NOMO-1 treated with dmso at 0.1 percent for 144 hours (cell line): ENCODE measurements around the gene DIP2C.
"Not testable (repeated sequence)": the region's sequence is repeated elsewhere in the genome, so short reads cannot be mapped to it uniquely, and the experiment has no call there.

Source experiments
- DNase-seq: peaks from one replicate; lab custom pipeline; 2025; ENCODE audit not compliant: unreplicated experiment; lab: John Stamatoyannopoulos, UW

DIP2C gene

DNA sequence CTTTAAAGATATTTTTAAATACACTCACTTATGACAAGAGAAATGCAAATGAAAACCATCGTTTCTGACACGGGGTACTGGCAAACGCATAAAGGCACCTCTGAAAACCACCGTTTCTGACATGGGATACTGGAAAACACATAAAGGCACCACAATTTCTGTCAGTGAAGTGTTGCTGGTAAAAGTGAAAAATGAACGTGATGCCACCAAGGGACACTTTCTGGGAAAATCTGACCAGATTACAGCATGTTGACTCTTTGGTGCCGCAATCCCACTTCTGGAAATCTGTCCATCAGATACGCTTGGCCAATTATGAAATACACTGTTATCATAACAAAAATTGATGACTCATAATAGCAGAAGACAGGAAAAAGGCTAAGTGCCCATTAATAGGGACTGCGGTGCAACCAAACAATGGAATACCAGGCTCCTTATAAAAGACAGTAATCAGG is 422.5 kb downstream of the DIP2C start:
- no peak for DNase-seq

DNA sequence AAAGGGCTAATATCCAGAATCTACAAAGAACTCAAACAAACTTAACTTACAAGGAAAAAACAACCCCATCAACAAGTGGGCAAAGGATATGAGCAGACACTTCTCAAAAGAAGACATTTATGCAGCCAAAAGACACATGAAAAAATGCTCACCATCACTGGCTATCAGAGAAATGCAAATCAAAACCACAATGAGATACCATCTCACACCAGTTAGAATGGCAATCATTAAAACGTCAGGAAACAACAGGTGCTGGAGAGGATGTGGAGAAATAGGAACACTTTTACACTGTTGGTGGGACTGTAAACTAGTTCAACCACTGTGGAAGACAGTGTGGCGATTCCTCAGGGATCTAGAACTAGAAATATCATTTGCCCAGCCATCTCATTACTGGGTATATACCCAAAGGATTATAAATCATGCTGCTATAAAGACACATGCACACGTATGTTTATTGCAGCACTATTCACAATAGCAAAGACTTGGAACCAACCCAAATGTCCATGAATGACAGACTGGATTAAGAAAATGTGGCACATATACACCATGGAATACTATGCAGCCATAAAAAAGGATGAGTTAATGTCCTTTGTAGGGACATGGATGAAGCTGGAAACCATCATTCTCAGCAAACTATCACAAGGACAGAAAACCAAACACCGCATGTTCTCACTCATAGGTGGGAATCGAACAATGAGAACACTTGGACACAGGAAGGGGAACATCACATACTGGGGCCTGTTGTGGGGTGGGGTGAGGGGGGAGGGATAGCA is 423.5 kb downstream of the DIP2C start:
- DNase-seq: not testable (repeated sequence)

DNA sequence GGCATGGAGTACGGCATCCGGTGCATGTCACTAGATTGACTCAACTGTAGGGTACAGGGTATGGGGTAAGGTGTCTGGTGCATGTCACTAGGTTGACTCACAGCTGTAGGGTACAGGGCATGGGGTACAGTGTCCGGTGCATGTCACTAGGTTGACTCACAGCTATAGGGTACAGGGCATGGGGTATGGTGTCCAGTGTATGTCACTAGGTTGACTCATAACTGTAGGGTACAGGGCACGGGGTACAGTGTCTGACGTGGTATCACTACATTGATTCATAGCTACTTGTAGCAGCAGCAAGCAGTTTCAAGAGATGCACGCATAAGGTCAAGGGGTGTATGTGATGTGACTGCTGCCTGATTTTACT is 424.4 kb downstream of the DIP2C start:
- DNase-seq: not testable (repeated sequence)

DNA sequence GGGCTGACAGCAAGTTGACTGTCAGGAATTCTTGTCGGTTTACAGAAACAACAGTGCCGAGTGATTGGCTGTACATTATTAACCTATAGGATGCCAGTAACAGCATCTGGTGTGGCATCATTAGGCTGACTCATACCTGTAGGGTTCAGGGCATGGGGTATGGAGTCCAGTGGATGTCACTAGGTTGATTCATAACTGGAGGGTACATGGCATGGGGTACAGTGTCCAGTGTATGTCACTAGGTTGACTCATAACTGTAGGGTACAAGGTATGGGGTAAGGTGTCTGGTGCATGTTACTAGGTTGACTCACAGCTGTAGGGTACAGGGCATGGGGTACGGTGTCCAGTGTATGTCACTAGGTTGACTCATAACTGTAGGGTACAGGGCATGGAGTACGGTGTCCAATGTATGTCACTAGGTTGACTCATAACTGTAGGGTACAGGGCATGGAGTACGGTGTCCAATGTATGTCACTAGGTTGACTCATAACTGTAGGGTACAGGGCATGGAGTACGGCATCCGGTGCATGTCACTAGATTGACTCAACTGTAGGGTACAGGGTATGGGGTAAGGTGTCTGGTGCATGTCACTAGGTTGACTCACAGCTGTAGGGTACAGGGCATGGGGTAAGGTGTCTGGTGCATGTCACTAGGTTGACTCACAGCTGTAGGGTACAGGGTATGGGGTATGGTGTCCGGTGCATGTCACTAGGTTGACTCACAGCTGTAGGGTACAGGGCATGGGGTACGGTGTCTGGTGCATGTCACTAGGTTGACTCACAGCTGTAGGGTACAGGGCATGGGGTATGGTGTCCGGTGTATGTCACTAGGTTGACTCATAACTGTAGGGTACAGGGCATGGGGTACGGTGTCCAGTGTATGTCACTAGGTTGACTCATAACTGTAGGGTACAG is 425.1 kb downstream of the DIP2C start:
- not testable (repeated sequence) for DNase-seq

DNA sequence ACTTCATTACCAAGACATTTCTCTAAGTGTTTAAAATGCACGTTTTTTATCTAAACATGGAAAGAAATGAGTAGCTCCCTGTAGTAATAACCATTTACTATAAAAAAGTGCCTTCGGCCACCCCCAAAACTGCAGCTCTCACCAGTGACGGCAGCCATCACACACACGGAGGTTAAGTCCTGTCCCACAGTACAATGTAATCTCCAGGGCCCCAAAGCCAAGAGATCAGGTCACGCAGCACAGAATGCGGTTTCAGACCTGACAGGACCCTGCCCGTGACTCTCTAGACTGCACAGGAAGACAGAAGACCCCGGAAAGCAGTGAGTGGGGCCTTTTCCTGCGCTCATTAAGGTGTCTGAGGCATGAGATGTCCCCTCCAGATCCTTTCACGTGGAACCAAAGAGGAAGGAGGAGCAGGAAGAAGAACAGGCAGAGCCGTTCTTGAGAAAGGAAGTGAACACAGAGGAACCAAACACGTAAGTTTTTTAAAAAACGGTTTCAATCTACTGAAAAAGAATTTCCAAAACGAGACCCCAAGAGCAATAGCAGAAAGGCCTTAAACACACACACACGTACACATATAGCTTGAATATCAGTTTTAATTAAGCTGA is 428.5 kb downstream of the DIP2C start:
- no peak for DNase-seq

DNA sequence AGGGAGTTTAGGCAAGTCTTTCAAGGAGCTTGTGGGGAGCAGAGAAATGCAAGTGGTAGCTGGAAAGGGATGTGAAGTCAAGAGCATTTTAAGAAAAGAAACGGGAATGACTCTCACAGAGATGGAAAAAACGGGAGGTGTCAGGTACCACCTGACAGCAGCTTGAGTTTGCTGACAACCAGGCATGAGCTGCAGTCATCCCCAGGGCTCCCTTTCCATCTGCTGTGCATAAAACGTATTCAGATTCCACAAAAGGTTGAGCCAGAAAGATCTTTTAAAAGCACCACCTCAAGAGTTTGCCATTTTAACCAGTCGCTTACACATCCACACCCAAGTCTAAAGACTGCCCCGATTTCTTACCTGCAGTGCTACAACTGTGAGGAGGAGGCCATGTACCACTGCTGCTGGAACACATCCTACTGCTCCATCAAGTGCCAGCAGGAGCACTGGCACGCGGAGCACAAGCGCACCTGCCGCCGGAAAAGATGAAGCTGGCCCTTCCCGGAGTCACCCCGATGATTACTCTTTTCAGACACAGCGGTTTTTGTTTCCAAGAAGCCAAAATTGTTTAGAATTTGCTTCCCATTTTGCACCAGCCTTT is 437.4 kb downstream of the DIP2C start:
- DNase-seq: no peak

DNA sequence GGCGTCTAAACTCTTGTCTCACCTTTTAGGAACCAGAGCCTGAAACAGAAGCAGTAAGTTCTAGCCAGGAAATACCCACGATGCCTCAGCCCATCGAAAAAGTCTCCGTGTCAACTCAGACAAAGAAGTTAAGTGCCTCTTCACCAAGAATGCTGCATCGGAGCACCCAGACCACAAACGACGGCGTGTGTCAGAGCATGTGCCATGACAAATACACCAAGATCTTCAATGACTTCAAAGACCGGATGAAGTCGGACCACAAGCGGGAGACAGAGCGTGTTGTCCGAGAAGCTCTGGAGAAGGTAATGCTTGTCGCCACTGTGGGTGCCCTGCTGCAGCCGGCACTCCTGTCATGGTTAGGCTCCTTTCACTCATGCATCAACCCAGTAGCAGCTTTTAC is 441.2 kb downstream of the DIP2C start:
- no peak for DNase-seq

DNA sequence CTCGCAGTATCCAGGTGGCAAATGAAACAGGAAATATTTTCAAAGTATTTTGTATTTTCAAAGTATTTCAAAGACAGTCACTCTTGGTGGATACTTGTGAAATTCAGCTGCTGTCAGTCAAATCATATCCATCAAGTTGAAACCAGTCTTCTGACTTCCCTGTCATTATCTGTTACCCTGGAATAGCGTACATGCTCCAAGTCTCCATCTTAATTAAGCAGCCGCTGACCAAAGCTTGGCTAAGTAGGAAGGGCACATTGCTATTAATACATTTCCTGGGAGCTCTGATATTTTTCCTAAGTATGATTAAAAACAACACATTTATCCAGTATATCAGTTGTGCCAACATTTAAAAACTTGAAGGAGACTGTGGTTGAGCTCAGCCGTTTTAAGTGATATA is 442.0 kb downstream of the DIP2C start:
- no peak for DNase-seq

DNA sequence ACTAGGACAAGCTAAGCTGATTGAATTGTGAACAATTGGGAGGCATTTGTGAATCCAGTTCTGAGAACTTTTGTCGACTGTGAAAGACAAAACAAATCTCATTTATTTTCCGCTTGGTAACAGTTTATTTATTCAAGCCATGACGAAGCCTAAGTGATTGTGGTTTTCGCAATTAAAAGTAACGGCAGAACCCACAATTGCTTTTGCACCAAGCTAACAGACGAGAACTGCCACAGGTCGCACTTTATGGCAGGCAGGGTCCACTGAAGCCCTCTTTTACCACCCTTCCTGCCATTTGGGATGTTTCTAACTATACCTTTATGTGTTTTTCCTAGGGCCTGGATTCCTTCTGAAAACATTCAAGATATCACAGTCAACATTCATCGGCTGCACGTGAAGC is 443.0 kb downstream of the DIP2C start:
- DNase-seq: no peak

DNA sequence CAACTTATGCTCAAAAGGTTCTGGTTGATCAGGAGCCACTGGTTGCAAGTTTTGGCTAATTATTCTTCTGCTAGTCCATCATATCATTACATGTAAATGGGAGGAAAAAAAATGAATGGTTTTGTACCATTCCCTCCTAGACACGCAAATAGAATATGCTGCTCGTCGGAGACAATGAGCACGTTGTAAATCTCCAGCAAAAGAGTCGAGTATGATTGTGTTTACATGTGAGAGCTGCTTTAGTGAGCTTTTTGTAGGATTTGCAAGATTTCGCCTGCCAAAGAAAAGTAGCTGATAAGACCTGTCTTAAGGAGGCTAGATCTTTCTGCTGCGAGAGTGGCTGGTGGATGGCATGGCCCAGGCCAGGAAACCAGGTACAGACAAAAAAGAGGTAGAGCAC is 445.2 kb downstream of the DIP2C start:
- DNase-seq: no peak

DNA sequence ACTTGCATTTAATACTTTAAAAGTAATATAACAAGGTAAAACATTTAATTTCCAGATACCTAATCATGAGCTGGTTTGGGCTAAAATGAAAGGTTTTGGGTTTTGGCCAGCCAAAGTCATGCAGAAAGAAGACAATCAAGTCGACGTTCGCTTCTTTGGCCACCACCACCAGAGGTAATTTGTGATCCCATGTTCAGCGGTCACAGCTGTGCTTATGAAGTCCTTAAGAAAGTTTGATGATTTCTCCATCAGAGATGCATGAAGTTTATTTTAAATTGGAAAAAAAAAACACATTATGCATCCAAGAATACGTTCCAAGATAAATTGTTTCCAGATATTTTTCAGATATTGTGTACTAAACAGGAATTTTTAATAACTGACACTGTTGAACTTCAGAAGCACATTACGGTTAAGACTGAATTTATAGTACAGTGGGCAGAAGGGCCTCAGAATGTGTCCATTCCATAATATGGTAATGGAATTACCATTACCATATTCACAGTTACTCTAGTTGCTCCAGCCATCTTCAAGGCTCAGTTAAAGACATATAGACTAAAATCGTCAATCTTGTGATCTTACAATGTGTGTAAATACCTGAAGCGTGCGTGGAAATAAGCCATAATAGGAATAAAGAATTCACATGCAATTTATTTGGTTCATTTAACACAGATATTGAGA is 447.4 kb downstream of the DIP2C start:
- no peak for DNase-seq

DNA sequence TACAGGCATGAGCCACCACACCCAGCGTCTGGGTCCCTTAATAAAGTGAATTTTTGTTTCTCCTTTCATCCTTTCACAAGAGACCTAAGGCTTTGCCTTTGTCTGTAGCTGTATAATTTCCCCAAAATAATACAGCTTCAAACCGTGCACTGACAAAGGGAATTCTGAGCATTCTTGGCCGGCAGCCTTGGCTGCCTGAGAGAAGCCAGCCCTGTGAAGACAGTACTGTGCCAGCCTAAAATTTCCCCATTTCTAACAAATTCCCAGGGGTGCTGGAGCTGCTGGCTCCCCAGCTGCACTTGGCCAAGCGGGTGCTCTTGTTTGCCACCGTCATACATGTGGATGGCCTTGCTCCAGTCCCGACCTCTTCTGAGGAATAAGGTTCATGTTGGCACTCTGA is 448.0 kb downstream of the DIP2C start:
- DNase-seq: no peak

DNA sequence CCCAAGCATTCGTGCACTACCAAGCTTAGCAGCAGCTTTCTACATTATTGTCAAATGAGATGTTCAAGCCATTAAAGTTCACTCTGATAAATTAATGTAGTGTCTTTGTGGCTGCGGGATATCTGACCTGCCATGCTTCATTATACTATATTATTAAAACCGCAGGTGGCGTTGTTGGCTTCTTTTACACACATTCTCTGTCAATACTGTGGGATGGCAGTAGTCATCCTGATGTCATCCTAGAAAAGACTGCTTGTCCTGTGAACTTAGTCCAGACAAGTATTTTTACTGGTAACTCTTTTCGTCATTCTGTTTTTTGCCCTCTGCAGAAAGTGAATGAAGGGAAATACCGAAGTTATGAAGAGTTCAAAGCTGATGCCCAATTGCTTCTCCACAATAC is 450.4 kb downstream of the DIP2C start:
- no peak for DNase-seq

DNA sequence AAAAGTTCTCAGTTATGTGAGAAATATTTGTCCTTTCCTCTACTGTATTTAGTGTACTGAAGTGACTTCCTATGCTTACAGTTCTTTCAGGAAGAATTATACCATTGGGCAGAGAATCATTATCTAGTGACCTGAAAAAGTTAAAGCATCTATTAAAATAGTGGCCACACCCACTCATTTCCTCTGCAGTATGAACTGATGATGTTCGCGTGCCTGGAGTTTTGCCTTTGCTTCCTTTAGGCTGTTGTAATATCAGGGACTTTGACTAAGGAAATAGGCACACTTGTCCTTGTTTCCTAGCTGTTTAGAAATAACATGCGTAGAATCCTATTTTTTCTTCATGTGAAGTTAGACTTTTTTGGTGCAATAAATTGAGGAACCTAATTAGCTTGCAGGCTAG is 453.6 kb downstream of the DIP2C start:
- DNase-seq: no peak

DNA sequence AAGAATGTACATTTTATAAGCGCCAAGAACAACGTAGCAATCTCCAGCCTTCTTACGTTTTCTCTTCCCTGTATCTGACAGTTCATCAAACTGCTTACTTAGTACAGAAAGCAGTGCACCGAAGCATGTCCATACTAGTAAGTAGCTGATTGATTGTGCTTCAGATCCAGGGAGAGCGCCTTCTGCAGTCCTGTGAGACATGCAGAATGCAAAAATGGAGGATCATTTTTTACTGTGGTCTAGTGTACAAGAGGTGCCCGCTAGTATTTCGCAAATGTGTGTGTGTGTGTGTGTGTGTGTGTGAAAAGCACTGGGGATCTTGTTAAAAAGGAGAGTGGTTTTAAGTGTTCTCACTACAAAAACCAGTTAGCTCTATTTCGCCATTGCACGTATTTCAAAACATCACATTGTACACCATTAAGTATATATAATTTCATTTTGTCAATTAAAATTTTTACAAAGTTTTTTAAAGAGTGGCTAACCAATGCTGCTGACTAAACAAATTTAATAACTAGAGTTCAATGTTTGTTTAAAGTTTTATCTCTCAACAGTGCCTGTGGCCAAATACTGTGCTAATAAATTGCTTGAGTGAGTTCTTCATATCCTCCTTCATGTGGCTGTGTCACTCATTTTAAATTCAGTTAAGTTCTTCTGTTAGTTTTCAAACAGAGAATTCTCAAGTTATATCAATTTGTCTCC is 454.6 kb downstream of the DIP2C start:
- no peak for DNase-seq

DNA sequence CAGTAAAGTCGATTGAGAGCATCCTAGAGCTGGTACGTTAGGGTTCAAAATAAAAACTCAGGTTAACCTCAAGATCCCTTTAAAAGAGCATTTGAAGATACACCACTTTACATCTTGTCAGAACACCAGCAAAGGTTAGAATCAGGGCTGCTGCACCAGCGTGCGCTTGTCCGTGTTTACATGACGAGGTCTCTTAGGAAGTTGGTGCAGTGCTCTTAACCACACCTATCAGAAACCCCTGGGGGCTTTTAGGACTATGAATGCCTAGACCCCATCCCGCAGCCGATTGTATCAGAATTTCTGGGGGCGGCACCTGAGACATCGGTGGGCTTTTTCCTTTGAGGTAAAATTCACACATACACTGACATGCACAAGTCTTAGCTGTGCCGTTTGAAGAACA is 456.6 kb downstream of the DIP2C start:
- DNase-seq: no peak

DNA sequence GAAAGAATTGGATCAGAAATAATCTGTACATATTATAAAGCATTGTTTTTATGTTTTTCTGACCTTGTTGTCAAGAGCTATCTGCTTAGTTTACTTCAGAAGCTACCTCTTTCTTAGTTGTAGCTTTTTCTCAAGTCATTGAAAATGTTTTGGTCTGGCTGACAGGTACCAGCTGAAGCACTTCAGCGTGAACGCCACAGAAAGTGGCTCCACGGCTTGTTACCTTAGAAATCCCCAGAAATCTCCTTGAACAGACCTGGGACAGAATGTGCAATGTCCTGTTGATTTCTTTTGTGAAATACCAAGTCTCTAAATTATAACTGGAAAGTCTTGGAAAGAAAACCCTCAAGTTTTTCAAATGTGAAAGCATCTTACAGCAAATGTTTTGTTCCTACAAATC is 457.4 kb downstream of the DIP2C start:
- DNase-seq: no peak

DNA sequence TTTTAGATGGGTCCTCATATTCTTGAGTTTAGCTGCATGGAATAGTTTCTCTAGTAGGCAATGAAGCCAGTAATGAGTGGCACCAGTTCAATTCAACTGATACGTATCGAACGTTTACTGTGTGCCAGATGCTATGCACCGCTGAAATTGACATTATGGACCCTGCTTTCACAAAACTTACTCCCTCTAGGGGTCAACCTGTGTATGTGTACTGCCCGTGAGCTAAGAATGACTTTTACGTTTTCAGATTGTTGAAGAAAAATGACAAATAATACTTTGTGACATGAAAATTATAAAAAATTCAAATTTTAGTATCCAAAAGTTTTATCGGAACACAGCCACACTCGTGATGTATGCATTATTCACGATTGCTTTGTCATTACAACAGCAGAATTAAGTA is 458.7 kb downstream of the DIP2C start:
- DNase-seq: no peak

DNA sequence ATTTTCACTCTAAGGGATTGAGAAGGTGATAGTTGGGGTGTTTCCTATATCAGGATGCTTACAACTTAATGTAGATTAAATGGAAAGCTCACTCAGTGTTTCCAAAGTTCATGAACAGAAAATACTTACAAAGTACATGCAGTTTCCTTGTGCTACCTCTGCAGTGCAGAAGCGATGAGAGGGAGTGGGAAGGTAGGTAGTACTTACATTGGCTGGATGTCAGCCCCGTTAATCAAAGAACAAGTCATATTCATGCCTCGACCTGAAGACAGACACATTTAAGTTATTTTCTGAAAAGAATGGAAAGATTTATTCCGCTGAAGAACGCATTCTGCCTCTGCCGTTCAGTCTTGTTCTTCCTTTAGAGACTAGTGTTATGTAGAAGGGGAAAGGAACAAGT is 461.1 kb downstream of the DIP2C start:
- no peak for DNase-seq

DNA sequence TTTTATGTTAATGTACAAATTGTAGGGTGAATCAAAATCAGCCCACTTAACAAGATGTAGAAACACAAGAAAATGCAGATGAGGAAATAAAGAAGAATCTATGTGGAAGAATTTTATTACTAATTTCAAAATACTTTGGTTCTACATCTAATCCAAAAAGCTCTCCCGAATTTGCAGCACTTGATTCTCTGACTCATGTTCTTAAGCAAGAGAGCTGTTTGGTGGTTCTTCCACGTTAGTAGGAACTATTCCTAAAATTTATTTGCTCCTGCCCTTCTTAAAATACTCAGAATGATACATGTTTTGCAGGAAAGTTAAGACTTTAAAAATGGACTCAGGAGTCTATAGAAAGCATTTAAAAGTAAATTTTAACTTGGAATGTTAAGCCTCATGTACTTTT is 462.5 kb downstream of the DIP2C start:
- DNase-seq: no peak
